ENCODE measurements around the gene PPM1L. TPM values are rescaled to one million over a fixed set of nuclear protein-coding genes. Genes with fewer than 3 reads are reported as not detected.

Gene PPM1L
- total and polyA plus RNA-seq, 7 donors: 6.2 to 76.1 (median 66.0) TPM

DNA sequence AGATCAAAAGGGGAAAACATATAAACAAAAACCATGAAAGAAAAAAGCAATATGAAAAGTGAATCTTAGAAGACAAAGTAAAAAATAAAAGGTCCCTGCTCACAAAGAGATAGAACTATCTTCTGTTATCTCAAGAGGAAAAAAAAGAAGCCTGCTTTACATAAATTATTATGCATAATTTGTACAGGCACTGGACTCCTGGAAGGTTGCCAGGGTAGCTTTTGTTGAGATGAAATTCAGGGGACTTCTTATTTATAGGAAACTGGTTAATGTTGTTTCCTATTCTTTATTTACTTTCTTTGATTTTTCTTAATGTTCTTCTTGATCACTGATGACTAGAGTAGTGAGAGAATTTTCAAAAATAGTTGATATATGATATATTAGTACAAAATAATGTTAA is 66.9 kb downstream of the PPM1L start:
- Histone ChIP-seq H3K27me3 (ENCODE audit: insufficient read depth in 3 of 3, low read length in 2 of 3) (no peaks in the 10 kb centered on the region), H3K9me3 (no peaks in the 10 kb centered on the region), H3K27ac (no peak overlapping the region), H3K4me1 (peaks cover 49% of the 10 kb centered on the region), H3K4me3 (no peak overlapping the region), H3K36me3 (ENCODE audit: insufficient read depth in 1 of 2, low read depth in 1 of 2) (no peaks in the 10 kb centered on the region)
- ATAC-seq: no peak
- TF ChIP-seq, protein P1, sequence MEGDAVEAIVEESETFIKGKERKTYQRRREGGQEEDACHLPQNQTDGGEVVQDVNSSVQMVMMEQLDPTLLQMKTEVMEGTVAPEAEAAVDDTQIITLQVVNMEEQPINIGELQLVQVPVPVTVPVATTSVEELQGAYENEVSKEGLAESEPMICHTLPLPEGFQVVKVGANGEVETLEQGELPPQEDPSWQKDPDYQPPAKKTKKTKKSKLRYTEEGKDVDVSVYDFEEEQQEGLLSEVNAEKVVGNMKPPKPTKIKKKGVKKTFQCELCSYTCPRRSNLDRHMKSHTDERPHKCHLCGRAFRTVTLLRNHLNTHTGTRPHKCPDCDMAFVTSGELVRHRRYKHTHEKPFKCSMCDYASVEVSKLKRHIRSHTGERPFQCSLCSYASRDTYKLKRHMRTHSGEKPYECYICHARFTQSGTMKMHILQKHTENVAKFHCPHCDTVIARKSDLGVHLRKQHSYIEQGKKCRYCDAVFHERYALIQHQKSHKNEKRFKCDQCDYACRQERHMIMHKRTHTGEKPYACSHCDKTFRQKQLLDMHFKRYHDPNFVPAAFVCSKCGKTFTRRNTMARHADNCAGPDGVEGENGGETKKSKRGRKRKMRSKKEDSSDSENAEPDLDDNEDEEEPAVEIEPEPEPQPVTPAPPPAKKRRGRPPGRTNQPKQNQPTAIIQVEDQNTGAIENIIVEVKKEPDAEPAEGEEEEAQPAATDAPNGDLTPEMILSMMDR (IDR thresholded peaks at IDR 0.05): no peak
- intact Hi-C loops (cut with DNase I): no loop called here
- DNase-seq: no peak

DNA sequence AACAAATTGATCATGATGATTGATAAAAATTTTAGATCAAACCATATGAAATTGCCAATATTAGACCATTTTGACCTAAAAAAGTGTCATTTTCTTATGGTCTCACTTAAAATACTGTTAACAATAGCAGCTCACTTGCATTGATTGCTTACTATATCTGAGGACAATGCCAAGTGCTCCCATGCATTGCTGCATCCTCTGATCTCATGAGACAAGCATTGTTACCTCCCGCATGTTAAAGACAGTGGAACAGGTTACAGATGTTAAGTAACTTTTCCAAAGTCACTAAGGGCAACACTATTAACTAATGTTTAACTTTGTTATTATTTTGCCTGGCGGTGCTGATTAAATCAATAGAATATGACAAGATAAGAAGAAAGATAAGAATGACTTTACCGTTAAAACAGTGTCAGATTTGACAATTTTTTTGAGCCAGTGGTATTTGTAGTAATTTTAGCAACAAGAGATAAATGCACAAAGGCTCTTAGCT is 69.3 kb downstream of the PPM1L start:
- Histone ChIP-seq H3K36me3 (ENCODE audit: insufficient read depth in 1 of 2, low read depth in 1 of 2) (no peaks in the 10 kb centered on the region), H3K27me3 (ENCODE audit: insufficient read depth in 3 of 3, low read length in 2 of 3) (no peaks in the 10 kb centered on the region), H3K27ac (no peak overlapping the region), H3K4me1 (peaks cover 64% of the 10 kb centered on the region), H3K4me3 (no peak overlapping the region), H3K9me3 (no peaks in the 10 kb centered on the region)
- WGBS, 3 donors: 90 to 94% (median 92%) methylated on average over 3 of the region's 3 CpGs
- no peak for DNase-seq
- TF ChIP-seq, protein P1 (IDR thresholded peaks at IDR 0.05): no peak
- ATAC-seq: no peak
- intact Hi-C loops (cut with DNase I): no loop called here

DNA sequence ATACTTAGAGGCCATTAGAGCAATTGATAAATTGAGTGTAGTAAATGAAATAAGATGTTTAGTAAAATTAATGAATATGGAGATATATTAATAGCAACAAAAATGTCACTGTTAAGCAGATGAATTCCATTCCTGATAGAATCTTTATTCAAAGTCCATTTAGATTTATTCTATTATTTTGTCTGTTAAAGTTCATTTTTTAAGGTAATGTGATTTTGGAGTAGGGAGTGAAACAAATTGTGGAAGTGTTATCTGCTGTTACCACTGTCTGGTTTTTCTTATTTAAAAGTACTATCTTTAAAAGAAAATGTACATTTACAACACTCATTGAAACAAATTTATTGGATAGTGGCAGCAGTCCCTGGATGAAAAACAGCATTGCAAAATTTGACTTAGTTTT is 70.4 kb downstream of the PPM1L start:
- no peak for ATAC-seq
- no peaks in the 10 kb centered on the region for H3K9me3 ChIP-seq
- H3K4me3 ChIP-seq: no peak overlapping the region
- no peak overlapping the region for H3K27ac ChIP-seq
- no peaks in the 10 kb centered on the region for H3K27me3 ChIP-seq (ENCODE audit: insufficient read depth in 3 of 3, low read length in 2 of 3)
- H3K36me3 ChIP-seq (ENCODE audit: insufficient read depth in 1 of 2, low read depth in 1 of 2): no peaks in the 10 kb centered on the region
- TF ChIP-seq, protein P1 (IDR thresholded peaks at IDR 0.05): no peak
- DNase-seq: no peak
- intact Hi-C loops (cut with DNase I): no loop called here
- peaks cover 60% of the 10 kb centered on the region for H3K4me1 ChIP-seq

DNA sequence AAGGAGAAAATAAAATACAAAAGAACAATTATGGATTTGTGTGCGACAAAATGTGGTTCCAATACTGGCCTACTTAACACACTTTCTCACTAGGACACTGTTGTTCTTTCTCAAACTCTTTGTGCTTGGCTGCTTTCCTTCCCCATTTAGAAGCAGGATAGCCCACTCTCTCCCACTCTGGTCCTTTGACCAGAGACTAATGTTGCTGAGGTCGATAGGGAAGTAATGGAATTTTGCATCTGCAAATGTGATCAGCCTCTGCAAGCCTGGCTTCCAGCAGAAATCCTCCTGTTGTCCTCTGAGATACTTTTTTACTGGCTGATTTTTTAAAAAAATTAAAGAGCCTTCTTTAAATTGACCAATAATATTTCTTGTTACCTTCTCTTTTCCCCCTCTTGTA is 71.0 kb downstream of the PPM1L start:
- Histone ChIP-seq H3K27me3 (ENCODE audit: insufficient read depth in 3 of 3, low read length in 2 of 3) (no peaks in the 10 kb centered on the region), H3K4me1 (peaks cover 60% of the 10 kb centered on the region), H3K4me3 (no peak overlapping the region), H3K36me3 (ENCODE audit: insufficient read depth in 1 of 2, low read depth in 1 of 2) (no peaks in the 10 kb centered on the region), H3K27ac (no peak overlapping the region), H3K9me3 (no peaks in the 10 kb centered on the region)
- TF ChIP-seq, protein P1 (IDR thresholded peaks at IDR 0.05): no peak
- ATAC-seq (no peak), DNase-seq (no peak)
- 60 to 77% (median 61%) methylated on average over 2 of the region's 2 CpGs for WGBS, 3 donors
- intact Hi-C loops (cut with DNase I): no loop called here

DNA sequence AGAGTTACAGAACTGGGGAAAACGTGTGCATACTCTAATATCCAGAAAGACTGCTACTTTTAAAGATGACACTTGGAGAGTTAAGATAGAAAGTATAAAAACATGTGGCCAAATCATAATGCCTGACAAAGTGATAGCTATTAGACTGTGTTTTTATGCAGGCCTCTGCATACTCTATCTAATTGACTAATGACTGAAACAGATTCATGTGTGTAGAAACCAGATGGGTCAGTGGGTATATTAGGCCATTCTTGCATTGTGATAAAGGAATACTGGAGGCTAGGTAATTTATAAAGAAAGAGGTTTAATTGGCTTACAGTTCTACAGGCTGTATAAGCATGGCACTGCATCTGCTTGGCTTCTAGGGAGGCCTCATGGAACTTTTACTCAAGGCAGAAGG is 71.5 kb downstream of the PPM1L start:
- H3K27ac ChIP-seq: no peak overlapping the region
- DNase-seq: no peak
- no peaks in the 10 kb centered on the region for H3K27me3 ChIP-seq (ENCODE audit: insufficient read depth in 3 of 3, low read length in 2 of 3)
- intact Hi-C loops (cut with DNase I): no loop called here
- no peak for ATAC-seq
- WGBS, 3 donors: 50 to 76% (median 52%) methylated on average over 1 of the region's 1 CpG
- H3K36me3 ChIP-seq (ENCODE audit: insufficient read depth in 1 of 2, low read depth in 1 of 2): no peaks in the 10 kb centered on the region
- no peak overlapping the region for H3K4me3 ChIP-seq
- peaks cover 56% of the 10 kb centered on the region for H3K4me1 ChIP-seq
- TF ChIP-seq, protein P1 (IDR thresholded peaks at IDR 0.05): no peak
- H3K9me3 ChIP-seq: no peaks in the 10 kb centered on the region

Data from psoas muscle (tissue), 8 donors.